ENCODE results near the gene HOXA11.

Gene HOXA11

DNA sequence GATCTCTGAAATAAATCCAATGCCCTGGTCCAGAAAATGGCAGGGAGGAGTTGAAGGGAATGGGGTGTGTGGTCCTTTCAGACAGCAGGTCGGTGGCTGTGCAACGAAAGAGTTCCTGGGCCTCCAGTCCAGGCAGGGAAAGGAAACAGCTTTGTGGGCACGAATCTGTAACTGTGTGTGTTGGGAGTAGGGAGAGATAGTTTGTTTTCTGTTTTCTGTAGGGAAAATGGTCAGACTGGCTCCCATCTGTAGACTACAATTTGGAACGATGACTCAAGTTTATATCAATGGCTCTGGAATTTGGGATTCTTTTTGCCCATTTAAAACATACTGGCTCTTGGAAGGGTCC is 17.1 kb downstream of the HOXA11 start:
- peaks cover 9% of the 10 kb centered on the region for H3K4me1 Mint-ChIP-seq
- peaks cover 2% of the 10 kb centered on the region for H3K9me3 Mint-ChIP-seq
- no peak overlapping the region for H3K4me3 Mint-ChIP-seq
- H3K27me3 Mint-ChIP-seq = peaks cover 26% of the 10 kb centered on the region
- no peak for DNase-seq (ENCODE audit: low spot score in 2 of 2)
- no peaks in the 10 kb centered on the region for H3K36me3 Mint-ChIP-seq
- no peak overlapping the region for H3K27ac Mint-ChIP-seq
- ATAC-seq (ENCODE audit: low read depth) = no peak

DNA sequence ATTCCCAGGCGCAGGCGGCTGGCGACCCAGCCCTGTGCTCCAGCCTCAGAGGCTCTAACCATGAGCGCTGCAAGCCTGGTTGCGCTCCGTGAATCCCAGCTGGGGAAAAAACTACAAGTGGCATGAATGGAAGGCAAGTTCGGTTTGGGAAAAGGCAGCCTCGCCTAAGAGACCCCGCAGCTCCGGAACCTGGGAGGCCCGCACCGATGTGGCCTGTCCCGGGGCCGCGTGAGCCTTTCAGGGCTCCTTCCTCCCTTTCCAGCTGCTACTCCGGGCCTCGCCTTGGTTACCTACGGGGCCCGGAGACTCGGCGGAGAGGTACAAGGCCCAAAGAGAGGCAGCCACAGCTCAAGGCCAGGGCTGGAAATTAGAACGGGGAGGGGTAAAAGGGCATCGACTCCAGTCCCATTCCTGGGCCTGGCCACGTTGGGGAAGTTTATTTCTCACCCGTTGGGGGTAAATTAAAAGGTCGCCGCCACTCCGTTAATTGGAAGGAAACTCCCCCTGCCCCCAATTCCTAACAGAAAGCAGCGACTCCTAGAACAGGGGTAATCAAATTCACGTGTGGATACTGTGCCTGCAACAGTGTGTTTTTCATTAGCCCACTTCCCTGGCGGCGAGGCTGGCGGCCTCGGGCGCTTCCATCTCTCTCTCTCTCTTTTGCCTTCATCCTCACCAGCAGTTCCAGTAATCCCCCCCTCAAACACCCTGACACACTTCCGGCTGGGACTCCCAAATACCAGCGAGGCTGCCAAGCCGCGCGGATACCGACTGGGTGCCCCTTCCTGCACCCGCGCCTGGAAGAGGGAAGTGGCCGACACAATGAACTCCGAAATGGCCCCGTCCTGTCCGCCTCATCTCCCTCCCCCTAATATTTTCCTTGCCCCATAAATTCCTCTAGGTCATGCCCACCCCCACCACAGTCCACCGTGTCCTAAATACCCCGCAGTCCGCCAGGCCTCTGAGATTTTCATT is 18.2 kb downstream of the HOXA11 start:
- H3K9me3 Mint-ChIP-seq = peaks cover 2% of the 10 kb centered on the region
- H3K27me3 Mint-ChIP-seq = peaks cover 21% of the 10 kb centered on the region
- no peaks in the 10 kb centered on the region for H3K36me3 Mint-ChIP-seq

DNA sequence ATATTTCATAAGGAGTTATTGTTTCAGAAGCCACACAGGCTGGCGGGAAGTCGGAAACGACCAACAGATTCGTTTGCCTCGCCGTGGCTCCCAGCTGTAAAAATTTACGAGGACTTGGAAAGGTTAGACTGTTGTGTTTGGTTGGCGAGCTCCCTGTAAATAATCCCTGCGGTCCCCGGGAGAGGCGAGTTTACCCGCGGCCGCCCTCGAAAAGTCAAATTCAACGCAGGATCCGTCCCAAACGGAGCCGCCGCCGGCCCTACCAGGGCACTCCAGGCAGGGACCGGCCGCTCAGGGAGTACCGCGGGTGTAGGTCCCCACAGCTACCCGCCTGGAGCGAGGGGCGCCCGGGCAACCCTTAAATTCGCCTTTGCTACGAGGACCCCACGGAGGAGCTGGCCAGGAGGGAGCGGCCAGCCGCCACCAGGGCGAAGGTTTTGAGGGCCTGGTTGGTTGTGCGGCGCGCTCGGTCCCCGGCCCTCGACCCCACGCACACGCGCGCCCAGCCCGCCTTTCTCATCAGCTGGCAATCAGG is 19.0 kb downstream of the HOXA11 start:
- Mint-ChIP-seq H3K4me3 (no peak overlapping the region), H3K4me1 (peaks cover 7% of the 10 kb centered on the region), H3K9me3 (peaks cover 2% of the 10 kb centered on the region), H3K27ac (peak overlapping the region; percentile 31), H3K36me3 (no peaks in the 10 kb centered on the region), H3K27me3 (peaks cover 18% of the 10 kb centered on the region)
- DNase-seq (ENCODE audit: low spot score in 2 of 2) (no peak), ATAC-seq (ENCODE audit: low read depth) (no peak)

More for the DNA sequence above, 18.2 kb downstream of the HOXA11 start:
- Mint-ChIP-seq H3K4me3 (no peak overlapping the region), H3K4me1 (peaks cover 9% of the 10 kb centered on the region), H3K27ac (peak overlapping the region; percentile 77)
- no peak for DNase-seq (ENCODE audit: low spot score in 2 of 2)
- ATAC-seq (ENCODE audit: low read depth) = no peak

DNA sequence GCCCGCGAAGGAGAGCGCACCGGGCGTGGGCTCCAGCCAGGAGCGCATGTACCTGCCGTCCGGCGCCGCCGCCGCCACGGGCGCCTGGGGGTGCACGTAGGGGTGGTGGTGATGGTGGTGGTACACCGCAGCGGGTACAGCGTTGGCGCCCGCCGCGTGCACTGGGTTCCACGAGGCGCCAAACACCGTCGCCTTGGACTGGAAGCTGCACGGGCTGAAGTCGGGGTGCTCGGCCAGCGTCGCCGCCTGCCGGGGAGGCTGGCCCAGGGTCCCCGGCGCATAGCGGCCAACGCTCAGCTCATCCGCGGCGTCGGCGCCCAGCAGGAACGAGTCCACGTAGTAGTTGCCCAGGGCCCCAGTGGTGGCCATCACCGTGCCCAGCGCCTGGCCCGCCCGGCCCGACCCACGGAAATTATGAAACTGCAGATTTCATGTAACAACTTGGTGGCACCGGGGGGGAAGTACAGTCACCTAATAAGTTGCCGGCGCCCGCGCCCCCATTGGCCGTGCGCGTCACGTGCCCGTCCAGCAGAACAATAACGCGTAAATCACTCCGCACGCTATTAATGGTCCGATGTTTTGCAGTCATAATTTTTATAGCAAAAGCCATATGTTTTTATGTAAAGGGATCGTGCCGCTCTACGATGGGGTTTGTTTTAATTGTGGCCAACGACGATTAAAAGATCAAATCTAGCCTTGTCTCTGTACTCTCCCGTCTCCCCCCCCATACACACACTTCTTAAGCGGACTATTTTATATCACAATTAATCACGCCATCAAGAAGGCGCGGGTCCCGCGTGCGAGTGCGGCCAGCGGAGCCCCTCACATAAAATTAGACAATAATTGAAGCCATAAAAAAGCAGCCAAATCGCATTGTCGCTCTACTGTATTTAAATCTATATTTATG is 19.7 kb downstream of the HOXA11 start, which contains the start of gene HOXA9:
Gene HOXA9, minus strand, starts transcription at position 449 of the 907 bp plus-strand sequence. Its CDS starts 80 bp downstream, at position 369.
- ATAC-seq (ENCODE audit: low read depth) (no peak), DNase-seq (ENCODE audit: low spot score in 2 of 2) (no peak)
- H3K27me3 Mint-ChIP-seq = peaks cover 18% of the 10 kb centered on the region

DNA sequence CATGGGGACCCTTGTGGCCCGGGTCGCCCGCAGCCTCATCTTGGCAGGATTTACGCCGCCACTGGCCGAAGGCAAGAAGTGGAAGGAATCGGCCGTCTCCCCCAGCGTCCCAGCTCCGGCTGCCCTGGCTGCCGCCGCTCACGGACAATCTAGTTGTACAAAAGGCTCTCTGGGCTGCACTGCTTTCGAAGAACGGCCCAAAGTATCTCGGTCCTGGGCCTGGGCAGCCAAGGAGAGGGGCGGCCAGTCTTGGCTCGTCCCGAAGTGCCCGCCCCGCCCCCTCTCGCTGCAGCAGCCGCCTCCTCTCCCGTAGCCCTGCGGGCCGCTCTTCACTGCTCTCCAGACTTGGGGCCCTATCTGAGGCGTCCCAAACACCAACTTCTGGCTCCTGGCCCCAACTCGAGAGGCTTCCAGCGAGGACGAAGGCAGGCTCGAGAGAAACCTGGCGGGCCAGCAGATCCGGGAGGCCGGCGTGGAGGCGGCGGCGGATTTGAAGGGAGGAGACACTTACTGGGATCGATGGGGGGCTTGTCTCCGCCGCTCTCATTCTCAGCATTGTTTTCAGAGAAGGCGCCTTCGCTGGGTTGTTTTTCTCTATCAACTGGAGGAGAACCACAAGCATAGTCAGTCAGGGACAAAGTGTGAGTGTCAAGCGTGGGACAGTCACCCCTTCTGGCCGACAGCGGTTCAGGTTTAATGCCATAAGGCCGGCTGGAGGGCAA is 20.5 kb downstream of the HOXA11 start:
- Mint-ChIP-seq H3K4me1 (peaks cover 14% of the 10 kb centered on the region), H3K4me3 (no peak overlapping the region), H3K36me3 (no peaks in the 10 kb centered on the region), H3K9me3 (peaks cover 2% of the 10 kb centered on the region), H3K27me3 (peaks cover 21% of the 10 kb centered on the region), H3K27ac (peak overlapping the region; percentile 4)
- DNase-seq (ENCODE audit: low spot score in 2 of 2) = peak in 1 of 2 donors; percentile 20
- no peak for ATAC-seq (ENCODE audit: low read depth)

More for the DNA sequence above, 19.7 kb downstream of the HOXA11 start, which contains the start of gene HOXA9:
- H3K4me3 Mint-ChIP-seq = no peak within 1 kb of the TSS
- peaks cover 9% of the 10 kb centered on the region for H3K4me1 Mint-ChIP-seq
- peaks cover 2% of the 10 kb centered on the region for H3K9me3 Mint-ChIP-seq
- peak within 1 kb of the TSS; percentile 31 for H3K27ac Mint-ChIP-seq
- no peaks in the 10 kb centered on the region for H3K36me3 Mint-ChIP-seq

DNA sequence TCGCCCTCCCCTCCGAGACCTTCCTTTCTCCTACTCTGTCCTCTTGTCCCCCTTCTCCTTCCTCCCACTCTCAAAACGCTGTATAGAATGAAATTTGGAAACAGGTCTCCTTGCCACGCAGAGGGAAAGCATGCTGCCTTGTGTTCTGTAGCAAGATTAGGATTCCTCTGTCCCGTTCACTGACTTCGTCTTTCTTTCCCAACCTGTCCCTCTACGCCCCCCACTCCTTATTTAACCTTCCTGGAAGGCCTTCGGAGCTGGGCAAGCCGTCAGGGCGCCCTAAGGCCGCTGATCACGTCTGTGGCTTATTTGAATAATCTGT is 21.0 kb downstream of the HOXA11 start:
- Mint-ChIP-seq H3K4me3 (no peak overlapping the region), H3K9me3 (peaks cover 2% of the 10 kb centered on the region), H3K27ac (peak overlapping the region; percentile 4), H3K36me3 (no peaks in the 10 kb centered on the region), H3K27me3 (peaks cover 24% of the 10 kb centered on the region), H3K4me1 (peaks cover 15% of the 10 kb centered on the region)
- DNase-seq (ENCODE audit: low spot score in 2 of 2) (peak in 1 of 2 donors; percentile 32), ATAC-seq (ENCODE audit: low read depth) (no peak)

DNA sequence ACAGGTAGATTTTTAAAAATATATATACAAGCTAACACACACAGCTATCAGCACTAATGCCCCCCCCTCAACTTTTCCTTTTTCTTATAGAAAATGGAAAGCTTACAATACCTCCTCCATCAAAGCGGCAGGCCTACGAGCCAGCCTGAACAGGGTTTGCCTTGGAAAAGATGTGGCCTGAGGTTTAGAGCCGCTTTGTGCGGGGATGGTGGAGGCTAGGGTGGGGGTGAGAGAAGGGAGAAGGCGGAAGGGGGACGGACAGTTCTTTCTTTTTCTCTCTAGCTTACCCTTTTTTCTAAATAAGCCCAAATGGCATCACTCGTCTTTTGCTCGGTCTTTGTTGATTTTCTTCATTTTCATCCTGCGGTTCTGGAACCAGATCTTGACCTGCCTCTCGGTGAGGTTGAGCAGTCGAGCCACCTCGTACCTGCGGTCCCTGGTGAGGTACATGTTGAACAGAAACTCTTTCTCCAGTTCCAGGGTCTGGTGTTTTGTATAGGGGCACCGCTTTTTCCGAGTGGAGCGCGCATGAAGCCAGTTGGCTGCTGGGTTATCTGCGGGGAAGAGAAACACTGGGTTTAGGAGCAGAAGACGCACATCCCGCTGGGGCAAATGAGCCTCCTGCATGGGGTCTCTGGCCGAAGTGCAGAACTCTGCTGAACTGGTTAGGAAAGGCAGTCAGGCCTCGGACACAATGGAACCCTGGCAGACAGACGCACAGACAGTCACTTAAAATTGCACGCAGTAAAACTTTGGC is 21.6 kb downstream of the HOXA11 start:
- H3K4me1 Mint-ChIP-seq = peaks cover 11% of the 10 kb centered on the region
- DNase-seq (ENCODE audit: low spot score in 2 of 2) = peak in 1 of 2 donors; percentile 26
- H3K27me3 Mint-ChIP-seq = peaks cover 24% of the 10 kb centered on the region
- no peak overlapping the region for H3K4me3 Mint-ChIP-seq
- no peaks in the 10 kb centered on the region for H3K36me3 Mint-ChIP-seq
- ATAC-seq (ENCODE audit: low read depth) = no peak
- H3K27ac Mint-ChIP-seq = peak overlapping the region; percentile 4
- H3K9me3 Mint-ChIP-seq = peaks cover 2% of the 10 kb centered on the region

DNA sequence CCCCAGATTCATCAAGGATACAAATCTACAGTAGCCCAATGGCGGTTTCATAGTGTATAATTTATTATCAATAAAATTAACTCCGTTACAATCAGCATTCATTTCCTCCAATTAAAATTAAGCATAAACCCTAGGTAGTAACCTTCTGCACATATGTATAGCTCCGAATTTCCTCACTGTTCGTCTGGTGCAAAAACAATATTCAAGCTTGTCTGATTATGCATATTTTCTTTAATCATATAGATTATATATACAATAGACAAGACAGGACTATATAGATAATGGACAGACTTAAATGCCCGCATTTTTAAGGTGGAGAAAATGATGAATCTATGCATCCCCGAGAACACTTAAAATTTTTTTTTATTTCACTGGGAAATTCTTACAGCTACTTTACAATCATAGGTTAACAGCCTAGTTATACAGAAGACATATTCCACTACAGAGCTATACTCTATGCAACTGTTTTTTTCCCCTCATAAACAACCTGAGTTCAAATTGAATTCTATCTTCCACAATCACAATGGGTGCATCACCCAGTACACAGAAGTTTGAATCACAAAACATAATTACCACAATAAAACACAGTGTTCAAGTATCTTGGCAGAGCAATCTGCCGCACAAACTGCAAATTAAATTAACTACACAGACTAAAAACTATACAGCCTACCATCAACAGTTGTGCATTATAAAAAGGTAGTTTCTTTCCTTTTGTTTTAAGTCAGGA is 22.3 kb downstream of the HOXA11 start:
- H3K36me3 Mint-ChIP-seq = peaks cover 2% of the 10 kb centered on the region
- peaks cover 28% of the 10 kb centered on the region for H3K27me3 Mint-ChIP-seq
- H3K4me3 Mint-ChIP-seq = no peak overlapping the region
- peaks cover 16% of the 10 kb centered on the region for H3K4me1 Mint-ChIP-seq
- no peak overlapping the region for H3K27ac Mint-ChIP-seq
- H3K9me3 Mint-ChIP-seq = peaks cover 2% of the 10 kb centered on the region
- DNase-seq (ENCODE audit: low spot score in 2 of 2) (no peak), ATAC-seq (ENCODE audit: low read depth) (no peak)

DNA sequence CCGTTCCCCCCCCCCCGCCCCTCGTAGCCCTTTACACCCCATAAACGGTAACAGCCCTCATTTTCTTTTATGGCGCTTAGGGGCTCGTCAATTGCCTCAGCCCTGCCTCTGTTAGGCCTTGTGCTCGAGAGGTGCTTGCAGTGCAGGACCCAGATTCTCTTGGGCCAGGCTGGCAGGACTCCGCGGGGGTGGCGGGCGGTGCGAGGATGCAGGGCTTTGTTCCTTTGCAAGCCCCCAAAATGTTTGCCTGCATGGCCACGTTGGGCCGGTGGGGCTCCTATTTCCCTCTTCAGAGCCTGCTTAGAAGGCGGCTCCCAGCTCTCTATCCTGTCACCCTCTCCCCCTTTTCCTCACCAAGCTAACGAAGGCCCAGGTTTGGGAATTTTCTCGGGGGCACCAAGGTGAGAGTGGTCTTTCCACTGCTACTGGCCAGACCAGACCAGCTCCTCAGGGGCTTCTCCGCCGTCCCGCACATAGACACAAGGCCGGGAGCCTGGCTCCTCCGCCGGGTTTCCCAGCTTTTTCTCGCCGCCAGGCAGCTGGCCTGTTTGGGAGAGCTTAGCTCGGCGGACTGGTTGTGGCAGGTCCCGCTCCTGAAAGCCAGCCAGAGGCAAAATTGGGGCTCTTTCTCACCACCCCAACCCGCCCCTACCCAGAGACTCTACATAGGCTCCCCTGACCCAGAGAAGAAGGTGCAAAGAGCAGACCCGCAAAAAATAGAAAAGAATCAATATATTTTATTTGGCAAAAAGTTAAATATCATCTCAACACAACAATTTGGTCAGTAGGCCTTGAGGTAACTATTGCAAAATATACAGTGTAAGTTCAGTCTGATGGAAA is 23.1 kb downstream of the HOXA11 start:
- ATAC-seq (ENCODE audit: low read depth) (no peak), DNase-seq (ENCODE audit: low spot score in 2 of 2) (peak in 1 of 2 donors; percentile 12)
- Mint-ChIP-seq H3K9me3 (peaks cover under 1% of the 10 kb centered on the region), H3K27ac (no peak overlapping the region), H3K36me3 (peaks cover 2% of the 10 kb centered on the region), H3K27me3 (peaks cover 28% of the 10 kb centered on the region), H3K4me1 (peaks cover 17% of the 10 kb centered on the region), H3K4me3 (no peak overlapping the region)

DNA sequence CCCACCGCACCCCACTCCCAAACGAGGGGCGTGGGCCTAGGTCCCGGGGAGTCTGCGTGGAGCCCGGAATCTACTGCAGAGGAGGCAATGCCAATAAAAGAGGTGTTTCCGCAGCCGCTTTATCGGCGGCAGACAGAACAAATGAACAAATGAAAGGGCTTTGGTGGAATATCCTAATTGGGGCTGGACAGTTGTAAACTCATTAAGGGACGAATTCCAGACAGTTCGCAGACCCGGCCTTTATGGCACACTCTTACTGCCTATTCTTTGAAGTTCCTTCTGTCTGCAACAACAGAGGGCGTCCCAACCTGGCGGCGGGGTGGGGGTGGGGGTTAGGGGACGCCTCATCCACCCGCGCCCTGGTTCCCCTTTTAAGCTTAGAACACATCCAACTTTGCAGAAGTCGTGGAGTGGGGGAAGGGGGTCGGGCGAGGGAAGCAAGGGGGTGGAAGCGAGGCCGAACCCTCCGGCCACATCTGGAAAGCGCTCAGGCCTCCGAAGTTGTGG is 23.8 kb downstream of the HOXA11 start:
- H3K27ac Mint-ChIP-seq = no peak overlapping the region
- H3K4me3 Mint-ChIP-seq = peak overlapping the region; percentile 78
- peaks cover 29% of the 10 kb centered on the region for H3K27me3 Mint-ChIP-seq
- DNase-seq (ENCODE audit: low spot score in 2 of 2) (no peak), ATAC-seq (ENCODE audit: low read depth) (peak; percentile 41)
- no peaks in the 10 kb centered on the region for H3K9me3 Mint-ChIP-seq
- peaks cover 17% of the 10 kb centered on the region for H3K4me1 Mint-ChIP-seq
- H3K36me3 Mint-ChIP-seq = peaks cover 2% of the 10 kb centered on the region

DNA sequence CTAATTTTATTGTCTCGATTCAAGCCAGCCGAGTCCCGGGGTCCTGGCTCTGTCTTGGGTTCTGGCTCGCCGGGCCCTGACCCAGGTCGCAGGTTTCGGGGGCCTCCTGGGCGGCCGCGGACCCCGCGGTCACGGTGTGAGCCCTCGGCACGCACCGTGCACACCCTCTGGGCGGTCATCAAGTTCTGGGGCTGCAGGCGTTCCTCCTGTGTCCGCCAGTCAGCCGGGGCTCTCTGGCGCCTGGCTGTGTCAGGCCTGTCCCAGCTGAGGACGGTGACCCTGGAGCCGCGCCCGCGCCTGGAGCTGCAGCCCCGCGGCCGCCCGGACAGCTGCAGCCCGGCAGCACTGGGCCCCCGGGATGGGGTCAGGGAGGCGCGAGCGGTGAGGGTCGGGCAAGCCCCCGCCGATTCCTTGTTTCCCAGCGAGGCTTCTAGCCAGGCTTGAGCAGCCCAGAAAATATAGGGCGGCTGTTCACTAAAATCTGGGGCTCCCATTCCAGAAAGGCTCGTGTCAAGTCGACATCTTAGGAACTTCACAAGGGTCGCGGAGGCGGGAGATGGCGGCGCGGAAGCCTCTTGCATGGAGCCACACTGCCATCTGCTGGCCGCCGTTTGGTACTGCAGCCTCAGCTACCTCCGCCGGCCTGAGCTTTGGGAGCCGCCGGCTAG is 24.4 kb downstream of the HOXA11 start:
- H3K27me3 Mint-ChIP-seq = peaks cover 29% of the 10 kb centered on the region
- peaks cover 2% of the 10 kb centered on the region for H3K36me3 Mint-ChIP-seq
- peak overlapping the region; percentile 33 for H3K27ac Mint-ChIP-seq
- ATAC-seq (ENCODE audit: low read depth) (peak; percentile 77), DNase-seq (ENCODE audit: low spot score in 2 of 2) (peak; percentile 87 to 92)
- H3K4me1 Mint-ChIP-seq = peaks cover 17% of the 10 kb centered on the region
- no peaks in the 10 kb centered on the region for H3K9me3 Mint-ChIP-seq
- peak overlapping the region; percentile 78 for H3K4me3 Mint-ChIP-seq
